Measurements from ENCODE around the gene SLC23A3. TPM values are rescaled to one million over a fixed set of nuclear protein-coding genes. Genes with fewer than 3 reads are reported as not detected.

The SLC23A3 gene
- total and polyA plus RNA-seq, 10 of the 15 experiments (the other 5 are each of a cell fraction or from before 2014, with no cell fraction given) = 0.07 to 1.0 (median 0.40) TPM; not detected in 1

GRCh38 chr2:219173176-219173575 lies 3.3 kb upstream of the SLC23A3 start:
- Histone ChIP-seq H3K27ac (ENCODE audit: control insufficient read depth, insufficient read depth) (no peak overlapping the region), H3K4me3 (no peak overlapping the region), H3K9ac (ENCODE audit: control insufficient read depth, insufficient read depth, low read length) (no peak overlapping the region), H3K79me2 (ENCODE audit: control insufficient read depth, insufficient read depth, low read length) (peaks cover 19% of the 10 kb centered on the region), H3K4me2 (ENCODE audit: control insufficient read depth, insufficient read depth) (no peak overlapping the region), H3K27me3 (replicated peaks in 1 of 2; ENCODE audit: control insufficient read depth in 2 of 2, insufficient read depth in 2 of 2, low read length in 1 of 2) (no peaks in the 10 kb centered on the region), H3K9me3 (replicated peaks; ENCODE audit: control insufficient read depth, insufficient read depth, low read length) (no peaks in the 10 kb centered on the region), H2AFZ (ENCODE audit: control insufficient read depth, low read depth, low read length) (no peak overlapping the region), H3K36me3 (ENCODE audit: control insufficient read depth in 2 of 2, insufficient read depth in 2 of 2, low read length in 1 of 2) (peaks cover 4 to 9% of the 10 kb centered on the region in 2 experiments), H4K20me1 (ENCODE audit: control insufficient read depth, insufficient read depth) (no peaks in the 10 kb centered on the region), H3K4me1 (ENCODE audit: control insufficient read depth, insufficient read depth, low read length) (no peaks in the 10 kb centered on the region; the same call in 1 of the 2 replicates)
- BruUV-seq (replicated peaks) = no TSS peak
- intact Hi-C loops (cut with micrococcal nuclease; ENCODE audit: unreplicated experiment) (no loop called here), in situ Hi-C loops (cut with MboI) (loop anchor here (5.0 kb wide), 1 partner anchor 34 kb away; the partner anchor contains the start of gene ZFAND2B)
- TF ChIP-seq JUND (IDR thresholded peaks at IDR 0.05; ENCODE audit: low read depth, low read length) (no peak), TAF1 (IDR thresholded peaks at IDR 0.05; ENCODE audit: borderline replicate concordance, low read depth, low read length) (no peak)
- ChIA-PET RAD21 (ENCODE audit: unreplicated experiment) (interaction anchor here (1.4 to 4.1 kb wide), 2 partner anchors 36 to 123 kb away, joined by 3 to 33 read pairs; no protein-coding TSS in a partner anchor), POLR2A (interaction anchor here (5.0 kb wide), 1 partner anchor 34 kb away, joined by 47 read pairs; the partner anchor contains the start of gene ZFAND2B), SMC1A (ENCODE audit: uncharacterized antibody, unreplicated experiment) (interaction anchor here (0.7 to 1.4 kb wide), 4 partner anchors 16 to 122 kb away, joined by 3 to 6 read pairs (median 3); partner anchors contain the start of gene DNAJB2), CTCF (interaction anchor here (0.5 to 5.6 kb wide), 6 partner anchors 11 to 344 kb away, joined by 3 to 48 read pairs (median 4); partner anchors contain the start of gene DNAJB2)
- no peak for ATAC-seq
- DNase-seq (ENCODE audit: low read depth, low spot score) = no peak
- 71% methylated on average over 6 of the region's 6 CpGs for WGBS (ENCODE audit: insufficient coverage, insufficient replicate concordance, low lambda C conversion rate, missing lambda C conversion rate)
- FAIRE-seq = no peak

DNA sequence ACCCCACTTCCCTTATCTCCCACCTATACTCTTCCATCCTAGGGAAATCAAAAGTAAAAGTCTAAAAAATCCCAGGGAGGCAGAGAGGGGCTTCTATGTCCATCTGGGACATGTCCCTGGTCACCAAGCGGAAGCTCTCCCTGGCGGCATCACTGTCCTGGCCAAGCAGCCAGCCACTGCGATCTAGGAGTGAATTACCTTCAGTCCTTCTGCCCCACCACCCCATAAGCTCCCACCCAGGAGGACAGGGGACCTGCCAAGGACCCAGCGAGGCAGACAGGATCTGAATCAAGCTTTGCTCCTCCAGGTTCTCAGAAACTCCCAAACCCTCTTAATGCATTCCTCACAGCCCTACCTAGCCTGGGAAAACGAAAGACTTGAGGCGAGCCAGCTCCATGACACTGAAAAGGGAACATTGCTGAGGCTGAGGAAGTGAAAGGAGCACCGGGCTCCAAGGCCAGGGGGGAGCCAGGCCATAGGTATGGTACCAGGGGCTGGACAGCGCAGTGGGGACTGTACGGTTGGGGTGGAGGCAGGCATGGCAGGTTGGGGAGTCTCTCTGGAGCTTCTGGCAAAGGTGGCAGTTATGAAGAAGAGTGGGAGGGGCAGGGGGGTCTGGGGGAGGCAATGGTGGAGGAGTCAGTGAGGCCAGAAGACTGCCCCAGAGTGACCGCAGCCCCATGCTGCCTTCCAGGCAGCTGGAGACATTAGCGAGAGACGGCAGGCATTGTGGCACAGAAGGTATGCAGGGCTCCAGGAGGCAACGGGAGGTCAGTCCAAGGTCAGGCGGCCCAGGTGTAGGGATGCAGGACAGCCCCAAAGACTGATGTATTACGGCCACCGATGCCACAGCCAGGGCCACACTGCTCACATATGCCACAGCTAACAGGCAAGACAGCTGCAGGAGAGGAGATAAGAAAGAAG lies 2.7 kb upstream of the SLC23A3 start:
- FAIRE-seq = no peak

More for the DNA sequence above, 2.7 kb upstream of the SLC23A3 start:
- no TSS peak for BruUV-seq (replicated peaks)
- in situ Hi-C loops (cut with MboI) (loop anchor here (5.0 kb wide), 1 partner anchor 35 kb away; the partner anchor contains the start of gene ZFAND2B), intact Hi-C loops (cut with micrococcal nuclease; ENCODE audit: unreplicated experiment) (no loop called here)
- no peak overlapping the region for H3K4me3 ChIP-seq
- ATAC-seq (no peak), DNase-seq (ENCODE audit: low read depth, low spot score) (no peak)
- ChIA-PET POLR2A (interaction anchor here (1.2 kb wide), 1 partner anchor 34 kb away, joined by 5 read pairs; the partner anchor contains the start of gene ZFAND2B), CTCF (interaction anchor here (0.5 to 5.6 kb wide), 18 partner anchors 8 to 344 kb away, joined by 3 to 48 read pairs (median 8); partner anchors contain the start of genes DNAJB2, GLB1L and STK16), RAD21 (ENCODE audit: unreplicated experiment) (interaction anchor here (1.8 to 4.1 kb wide), 3 partner anchors 35 to 124 kb away, joined by 9 to 33 read pairs (median 12); partner anchors contain the start of gene ZFAND2B), SMC1A (ENCODE audit: uncharacterized antibody, unreplicated experiment) (interaction anchor here (0.6 to 2.9 kb wide), 6 partner anchors 36 to 326 kb away, joined by 3 to 20 read pairs (median 3); partner anchors contain the start of gene GMPPA)
- no peaks in the 10 kb centered on the region; the same call in 1 of the 2 replicates for H3K4me1 ChIP-seq (ENCODE audit: control insufficient read depth, insufficient read depth, low read length)
- H3K27ac ChIP-seq (ENCODE audit: control insufficient read depth, insufficient read depth) = no peak overlapping the region
- H3K36me3 ChIP-seq (ENCODE audit: control insufficient read depth in 2 of 2, insufficient read depth in 2 of 2, low read length in 1 of 2) = peaks cover 4 to 9% of the 10 kb centered on the region in 2 experiments
- H3K79me2 ChIP-seq (ENCODE audit: control insufficient read depth, insufficient read depth, low read length) = peaks cover 14% of the 10 kb centered on the region
- TF ChIP-seq TCF12 (IDR thresholded peaks at IDR 0.05; ENCODE audit: low read depth, low read length) = no peak
- TF ChIP-seq SREBF1 (IDR thresholded peaks at IDR 0.05; ENCODE audit: low read length) = no peak
- TF ChIP-seq EZH2 (IDR thresholded peaks at IDR 0.05; ENCODE audit: borderline replicate concordance, control insufficient read depth, low read depth, low read length) = no peak
- no peak for TF ChIP-seq MYB (IDR thresholded peaks at IDR 0.05; ENCODE audit: borderline replicate concordance, low read depth, low read length)
- TF ChIP-seq WRNIP1 (IDR thresholded peaks at IDR 0.05; ENCODE audit: borderline replicate concordance, low read depth, low read length) = no peak
- no peak for TF ChIP-seq NRF1 (conservative IDR thresholded peaks at IDR 0.05; ENCODE audit: low read depth, low read length)
- TF ChIP-seq HCFC1 (IDR thresholded peaks at IDR 0.05; ENCODE audit: low read length) = no peak
- TF ChIP-seq, protein P1, sequence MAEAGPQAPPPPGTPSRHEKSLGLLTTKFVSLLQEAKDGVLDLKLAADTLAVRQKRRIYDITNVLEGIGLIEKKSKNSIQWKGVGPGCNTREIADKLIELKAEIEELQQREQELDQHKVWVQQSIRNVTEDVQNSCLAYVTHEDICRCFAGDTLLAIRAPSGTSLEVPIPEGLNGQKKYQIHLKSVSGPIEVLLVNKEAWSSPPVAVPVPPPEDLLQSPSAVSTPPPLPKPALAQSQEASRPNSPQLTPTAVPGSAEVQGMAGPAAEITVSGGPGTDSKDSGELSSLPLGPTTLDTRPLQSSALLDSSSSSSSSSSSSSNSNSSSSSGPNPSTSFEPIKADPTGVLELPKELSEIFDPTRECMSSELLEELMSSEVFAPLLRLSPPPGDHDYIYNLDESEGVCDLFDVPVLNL (IDR thresholded peaks at IDR 0.05; ENCODE audit: low read depth, low read length) = no peak
- no peak overlapping the region for H2AFZ ChIP-seq (ENCODE audit: control insufficient read depth, low read depth, low read length)
- no peaks in the 10 kb centered on the region for H3K9me3 ChIP-seq (replicated peaks; ENCODE audit: control insufficient read depth, insufficient read depth, low read length)
- H3K27me3 ChIP-seq (replicated peaks in 1 of 2; ENCODE audit: control insufficient read depth in 2 of 2, insufficient read depth in 2 of 2, low read length in 1 of 2) = no peaks in the 10 kb centered on the region
- no peak overlapping the region for H3K4me2 ChIP-seq (ENCODE audit: control insufficient read depth, insufficient read depth)
- WGBS (ENCODE audit: insufficient coverage, insufficient replicate concordance, low lambda C conversion rate, missing lambda C conversion rate) = 85% methylated on average over 16 of the region's 16 CpGs
- H3K9ac ChIP-seq (ENCODE audit: control insufficient read depth, insufficient read depth, low read length) = no peak overlapping the region
- H4K20me1 ChIP-seq (ENCODE audit: control insufficient read depth, insufficient read depth) = no peaks in the 10 kb centered on the region
